Keratinocyte (primary cell): ENCODE measurements around the gene ICE2. TPM values are rescaled to one million over a fixed set of nuclear protein-coding genes. Genes with fewer than 3 reads are reported as not detected.

Source experiments
- DNase-seq: peaks from one replicate; pipeline ENCODE4 v3.0.0-alpha.2; 2011; ENCODE audit warnings: low read depth, missing footprints, low spot score
- FAIRE-seq: peaks from 2 replicates; lab custom pipeline; 2011; peaks lifted over from hg19 to GRCh38; lab: Jason Lieb, UNC
- H2AFZ ChIP-seq: 2 replicates; pipeline ENCODE4 v1.6.0; 2012; ENCODE audit warnings: low read length, control low read depth, inconsistent platforms; ENCODE audit not compliant: control insufficient read depth
- H3K27ac ChIP-seq: 2 replicates; pipeline ENCODE4 v1.5.1; 2011; ENCODE audit warnings: low read length; ENCODE audit not compliant: control insufficient read depth, insufficient read depth
- H3K27me3 ChIP-seq: 3 replicates; pipeline ENCODE4 v1.6.0; 2011; ENCODE audit warnings: low read length; ENCODE audit not compliant: control insufficient read depth, insufficient read depth; ENCODE audit errors: extremely low read depth
- H3K36me3 ChIP-seq, 2 experiments: 2 replicates in 1 of 2; 3 replicates in 1 of 2; pipeline ENCODE4 v1.5.1; 2011; ENCODE audit warnings: low read length in 2 of 2, mild to moderate bottlenecking in 1 of 2; ENCODE audit not compliant: control insufficient read depth in 2 of 2, insufficient read depth in 2 of 2; ENCODE audit errors: extremely low read depth in 1 of 2
- H3K4me1 ChIP-seq: 3 replicates; pipeline ENCODE4 v1.5.1; 2011; ENCODE audit warnings: low read length; ENCODE audit not compliant: control insufficient read depth, insufficient read depth; ENCODE audit errors: extremely low read depth
- H3K4me2 ChIP-seq: 3 replicates; pipeline ENCODE4 v1.6.0; 2011; ENCODE audit warnings: low read depth, low read length; ENCODE audit not compliant: control insufficient read depth, insufficient read depth; ENCODE audit errors: extremely low read depth
- H3K4me3 ChIP-seq, 3 experiments: fragments of 200-600 bp in 1 of 3; sonication (generic) in 1 of 3; 2 replicates in 2 of 3; 3 replicates in 1 of 3; pipeline ENCODE4 v1.5.1; 2011 to 2016; ENCODE audit warnings: low read length in 3 of 3, mild to moderate bottlenecking in 3 of 3, control low read depth in 2 of 3, inconsistent platforms in 1 of 3, low read depth in 1 of 3, mixed read lengths in 1 of 3, mixed run types in 1 of 3, moderate library complexity in 1 of 3; ENCODE audit not compliant: control insufficient read depth in 2 of 3, insufficient read depth in 2 of 3; ENCODE audit errors: extremely low read depth in 1 of 3
- H3K79me2 ChIP-seq: 2 replicates; pipeline ENCODE4 v1.6.0; 2012; ENCODE audit warnings: low read length; ENCODE audit not compliant: control insufficient read depth, insufficient read depth
- H3K9ac ChIP-seq: 3 replicates; pipeline ENCODE4 v1.6.0; 2011; ENCODE audit warnings: low read length; ENCODE audit not compliant: control insufficient read depth, insufficient read depth; ENCODE audit errors: extremely low read depth
- H3K9me1 ChIP-seq: 3 replicates; pipeline ENCODE4 v1.6.0; 2011; ENCODE audit warnings: low read length; ENCODE audit not compliant: control insufficient read depth, insufficient read depth; ENCODE audit errors: extremely low read depth
- H3K9me3 ChIP-seq: 2 replicates; pipeline ENCODE4 v1.5.1; 2012; ENCODE audit warnings: low read depth, low read length; ENCODE audit not compliant: control insufficient read depth
- H4K20me1 ChIP-seq: 3 replicates; pipeline ENCODE4 v1.6.0; 2011; ENCODE audit warnings: low read length; ENCODE audit not compliant: control insufficient read depth, insufficient read depth; ENCODE audit errors: extremely low read depth
- EZH2 ChIP-seq: IDR thresholded peaks from one replicate; pipeline ENCODE4 v1.6.1; 2012; ENCODE audit warnings: inconsistent platforms, mild to moderate bottlenecking, low read length, moderate library complexity
- dilution Hi-C: fragments of 300-500 bp; cut with MboI; formaldehyde crosslinking; loops from one replicate; pipeline ENCODE4 v1.7.0; 2020; ENCODE audit warnings: low sequenced_read_pairs; ENCODE audit not compliant: extremely low pct_ligation_motif_present
- polyA plus RNA-seq, 5 experiments: library from polyadenylated mRNA; depleted of rRNA in 3 of 5; stranded (reverse) in 3 of 5; stranded (forward) in 1 of 5; unstranded in 1 of 5; fragments of >200 nt; gene quantifications; 1 replicate in 1 of 5; 2 replicates in 3 of 5; 3 replicates in 1 of 5; pipeline versions ENCODE4 v1.2.1 to v1.2.3, GENCODE V29; 2011 to 2012; ENCODE audit warnings: missing spikeins in 2 of 5, low read depth in 1 of 5, low replicate concordance in 1 of 5
- TF ChIP-seq, protein P1 (sequence below), 3 experiments: IDR thresholded peaks in 1 of 3; conservative IDR thresholded peaks in 1 of 3; optimal IDR thresholded peaks in 1 of 3; 2 replicates in 2 of 3; 3 replicates in 1 of 3; pipeline versions ENCODE3 to v1.5.1; 2011; ENCODE audit warnings: low read length in 3 of 3, mild to moderate bottlenecking in 3 of 3, moderate library complexity in 2 of 3, control low read depth in 1 of 3, inconsistent platforms in 1 of 3; ENCODE audit not compliant: insufficient read depth in 2 of 3; ENCODE audit errors: extremely low read depth in 1 of 3

The ICE2 gene
- polyA plus RNA-seq, 1 donor (not counting 4 experiments of a cell fraction or from before 2014, with no cell fraction given), result 34.1 TPM

DNA sequence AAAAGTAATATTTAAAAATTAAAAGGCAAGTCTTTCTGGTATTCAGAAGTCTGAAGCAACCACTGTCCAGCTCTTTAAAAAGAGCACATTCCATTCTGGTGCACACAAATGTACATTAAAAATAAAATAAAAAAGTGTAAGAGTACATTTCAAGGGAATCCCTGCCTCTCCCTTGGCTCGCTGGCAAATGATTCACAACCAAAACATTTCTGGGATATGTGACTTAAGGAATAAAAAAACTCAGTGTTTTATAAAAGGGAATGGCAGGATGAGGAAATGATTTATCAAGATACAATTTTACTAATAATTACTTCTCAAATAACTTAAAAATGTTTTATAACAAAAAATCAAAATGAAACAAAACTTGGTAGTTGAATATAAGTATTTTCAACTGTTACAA is 57.4 kb downstream of the ICE2 start:
- peak overlapping the region in 1 of 3 experiments; percentile 22 for H3K4me3 ChIP-seq
- H2AFZ ChIP-seq, result no peak overlapping the region
- peak overlapping the region; percentile 76 for H3K27ac ChIP-seq
- H4K20me1 ChIP-seq, result no peaks in the 10 kb centered on the region
- H3K36me3 ChIP-seq, result peaks cover 0 to 6% of the 10 kb centered on the region in 2 experiments
- no peak for TF ChIP-seq EZH2
- TF ChIP-seq, protein P1, sequence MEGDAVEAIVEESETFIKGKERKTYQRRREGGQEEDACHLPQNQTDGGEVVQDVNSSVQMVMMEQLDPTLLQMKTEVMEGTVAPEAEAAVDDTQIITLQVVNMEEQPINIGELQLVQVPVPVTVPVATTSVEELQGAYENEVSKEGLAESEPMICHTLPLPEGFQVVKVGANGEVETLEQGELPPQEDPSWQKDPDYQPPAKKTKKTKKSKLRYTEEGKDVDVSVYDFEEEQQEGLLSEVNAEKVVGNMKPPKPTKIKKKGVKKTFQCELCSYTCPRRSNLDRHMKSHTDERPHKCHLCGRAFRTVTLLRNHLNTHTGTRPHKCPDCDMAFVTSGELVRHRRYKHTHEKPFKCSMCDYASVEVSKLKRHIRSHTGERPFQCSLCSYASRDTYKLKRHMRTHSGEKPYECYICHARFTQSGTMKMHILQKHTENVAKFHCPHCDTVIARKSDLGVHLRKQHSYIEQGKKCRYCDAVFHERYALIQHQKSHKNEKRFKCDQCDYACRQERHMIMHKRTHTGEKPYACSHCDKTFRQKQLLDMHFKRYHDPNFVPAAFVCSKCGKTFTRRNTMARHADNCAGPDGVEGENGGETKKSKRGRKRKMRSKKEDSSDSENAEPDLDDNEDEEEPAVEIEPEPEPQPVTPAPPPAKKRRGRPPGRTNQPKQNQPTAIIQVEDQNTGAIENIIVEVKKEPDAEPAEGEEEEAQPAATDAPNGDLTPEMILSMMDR (optimal IDR thresholded peaks at IDR 0.05 in 1 of 3, IDR thresholded peaks at IDR 0.05 in 1 of 3, conservative IDR thresholded peaks at IDR 0.05 in 1 of 3; ENCODE audit: extremely low read depth in 1 of 3, insufficient read depth in 2 of 3, low read length in 3 of 3), result no peak
- peak overlapping the region; percentile 55 for H3K9ac ChIP-seq
- dilution Hi-C loops, result no loop called here
- no peak for DNase-seq
- H3K79me2 ChIP-seq, result peaks cover 5% of the 10 kb centered on the region
- peak overlapping the region; percentile 48 for H3K4me2 ChIP-seq
- H3K27me3 ChIP-seq, result no peaks in the 10 kb centered on the region
- H3K4me1 ChIP-seq, result peaks cover 53% of the 10 kb centered on the region
- H3K9me1 ChIP-seq, result no peaks in the 10 kb centered on the region
- no peak for FAIRE-seq
- H3K9me3 ChIP-seq, result no peaks in the 10 kb centered on the region

DNA sequence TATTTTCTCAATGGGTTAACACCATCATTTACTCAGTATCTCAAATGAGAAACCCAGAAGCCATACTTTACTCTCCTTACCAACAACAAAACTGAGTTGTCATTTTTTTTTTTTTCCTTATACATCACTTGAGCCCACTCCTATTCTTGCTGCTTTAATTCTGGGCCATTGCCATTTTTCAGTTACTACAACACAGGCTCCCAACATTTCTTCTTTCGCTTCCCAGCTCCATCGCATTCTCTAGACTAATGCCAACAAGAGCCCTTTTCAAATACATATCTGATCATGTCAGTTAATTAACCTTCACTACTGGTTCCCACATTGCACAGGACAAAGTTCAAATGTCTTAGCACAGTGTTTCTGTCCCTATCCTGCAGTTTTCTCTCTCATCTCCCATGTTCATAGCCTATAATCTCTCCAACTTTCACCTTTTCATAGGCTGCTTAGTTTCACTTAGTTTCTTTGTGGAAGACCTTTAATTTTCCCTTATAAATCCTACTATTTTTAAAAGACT is 58.7 kb downstream of the ICE2 start:
- H3K9me1 ChIP-seq, result no peaks in the 10 kb centered on the region
- no peaks in the 10 kb centered on the region for H4K20me1 ChIP-seq
- peak overlapping the region; percentile 13 for H3K4me2 ChIP-seq
- H3K4me1 ChIP-seq, result peaks cover 53% of the 10 kb centered on the region
- no peak overlapping the region for H3K27ac ChIP-seq
- no peak overlapping the region for H3K4me3 ChIP-seq
- H3K9ac ChIP-seq, result no peak overlapping the region
- H3K36me3 ChIP-seq, result no peaks in the 10 kb centered on the region
- TF ChIP-seq EZH2, result no peak
- TF ChIP-seq, protein P1 (optimal IDR thresholded peaks at IDR 0.05 in 1 of 3, IDR thresholded peaks at IDR 0.05 in 1 of 3, conservative IDR thresholded peaks at IDR 0.05 in 1 of 3; ENCODE audit: extremely low read depth in 1 of 3, insufficient read depth in 2 of 3, low read length in 3 of 3), result no peak
- H3K79me2 ChIP-seq, result peaks cover 3% of the 10 kb centered on the region
- no peak overlapping the region for H2AFZ ChIP-seq
- no peak for DNase-seq
- FAIRE-seq, result peak; percentile 69
- H3K27me3 ChIP-seq, result no peaks in the 10 kb centered on the region
- dilution Hi-C loops, result no loop called here
- H3K9me3 ChIP-seq, result no peaks in the 10 kb centered on the region
